Measurements from ENCODE around the gene PTGS1. TPM values are rescaled to one million over a fixed set of nuclear protein-coding genes. Genes with fewer than 3 reads are reported as not detected.

PTGS1 gene
- total RNA-seq, 1 donor from 2014 or later, result 13.0 TPM

DNA sequence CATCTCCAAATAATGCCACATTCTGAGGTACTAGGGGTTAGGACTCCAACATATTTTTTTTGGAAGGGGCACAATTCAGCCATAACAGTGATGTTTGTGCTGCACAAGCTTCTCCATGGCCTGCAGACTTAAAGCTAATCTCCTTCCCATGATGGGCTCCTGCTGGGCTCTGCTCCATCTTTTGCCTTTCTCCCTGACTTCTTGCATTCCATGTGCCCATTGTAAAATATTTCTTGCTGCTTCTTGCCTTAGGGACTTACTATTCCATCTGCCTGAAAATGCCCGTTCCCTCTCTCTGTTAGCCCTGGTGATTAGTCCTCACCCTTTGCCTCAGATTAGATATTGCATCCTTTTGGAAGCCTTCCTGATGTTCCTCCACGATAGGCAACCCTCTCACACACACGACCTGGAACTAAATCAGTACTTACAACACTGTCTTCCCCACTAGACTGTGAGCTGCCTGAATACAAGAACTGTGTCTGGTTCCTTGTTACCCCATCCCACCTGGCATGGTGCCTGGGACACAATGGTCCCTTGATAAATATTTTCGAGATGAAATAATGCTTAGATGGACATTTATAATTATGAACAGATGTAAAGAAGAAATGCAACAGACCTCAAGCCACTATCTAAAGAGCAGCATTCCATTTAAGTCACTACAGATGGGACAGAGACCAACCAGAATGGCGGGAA lies 73.4 kb downstream of the PTGS1 start:
- Histone ChIP-seq H3K27ac (no peak overlapping the region), H3K27me3 (no peaks in the 10 kb centered on the region), H3K36me3 (no peaks in the 10 kb centered on the region), H3K9me3 (peaks cover 0 to 7% of the 10 kb centered on the region in 2 donors), H3K4me1 (no peaks in the 10 kb centered on the region), H3K4me3 (no peak overlapping the region)
- TF ChIP-seq, protein P1, sequence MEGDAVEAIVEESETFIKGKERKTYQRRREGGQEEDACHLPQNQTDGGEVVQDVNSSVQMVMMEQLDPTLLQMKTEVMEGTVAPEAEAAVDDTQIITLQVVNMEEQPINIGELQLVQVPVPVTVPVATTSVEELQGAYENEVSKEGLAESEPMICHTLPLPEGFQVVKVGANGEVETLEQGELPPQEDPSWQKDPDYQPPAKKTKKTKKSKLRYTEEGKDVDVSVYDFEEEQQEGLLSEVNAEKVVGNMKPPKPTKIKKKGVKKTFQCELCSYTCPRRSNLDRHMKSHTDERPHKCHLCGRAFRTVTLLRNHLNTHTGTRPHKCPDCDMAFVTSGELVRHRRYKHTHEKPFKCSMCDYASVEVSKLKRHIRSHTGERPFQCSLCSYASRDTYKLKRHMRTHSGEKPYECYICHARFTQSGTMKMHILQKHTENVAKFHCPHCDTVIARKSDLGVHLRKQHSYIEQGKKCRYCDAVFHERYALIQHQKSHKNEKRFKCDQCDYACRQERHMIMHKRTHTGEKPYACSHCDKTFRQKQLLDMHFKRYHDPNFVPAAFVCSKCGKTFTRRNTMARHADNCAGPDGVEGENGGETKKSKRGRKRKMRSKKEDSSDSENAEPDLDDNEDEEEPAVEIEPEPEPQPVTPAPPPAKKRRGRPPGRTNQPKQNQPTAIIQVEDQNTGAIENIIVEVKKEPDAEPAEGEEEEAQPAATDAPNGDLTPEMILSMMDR (IDR thresholded peaks at IDR 0.05), result no peak
- intact Hi-C loops (cut with DNase I), result no loop called here
- DNase-seq (ENCODE audit: low spot score in 2 of 2), result no peak

Other genes starting within 250 kb of the PTGS1 start
- 21.4 TPM for gene NDUFA8, start 211.2 kb upstream of the PTGS1 start, total RNA-seq
- not detected for gene MORN5, start 211.1 kb upstream of the PTGS1 start, total RNA-seq
- 141 TPM for gene LHX6, start 142.1 kb upstream of the PTGS1 start, total RNA-seq
- gene RBM18, start 106.2 kb upstream of the PTGS1 start, total RNA-seq, result 63.8 TPM
- 16.1 TPM for gene MRRF, start 106.1 kb upstream of the PTGS1 start, total RNA-seq
- gene OR1J1, start 106.9 kb downstream of the PTGS1 start, total RNA-seq, result not detected
- gene OR1J2, start 139.8 kb downstream of the PTGS1 start, total RNA-seq, result not detected
- not detected for gene OR1J4, start 148.1 kb downstream of the PTGS1 start, total RNA-seq
- gene OR1N1, start 156.3 kb downstream of the PTGS1 start, total RNA-seq, result not detected
- gene OR1N2, start 182.1 kb downstream of the PTGS1 start, total RNA-seq, result not detected
- gene OR1L8, start 212.4 kb downstream of the PTGS1 start, total RNA-seq, result not detected
- gene OR1Q1, start 243.7 kb downstream of the PTGS1 start, total RNA-seq, result not detected